Stimulated activated CD8-positive, alpha-beta memory T cell treated with anti-CD3 and anti-CD28 coated beads, Interleukin-15, amount 100 ng/mL, for 48 hours (primary cell): ENCODE results near the gene UROD.
"Not testable (repeated sequence)": the region's sequence is repeated elsewhere in the genome, so short reads cannot be mapped to it uniquely, and the experiment has no call there.

Source experiments
- DNase-seq, 2 donors: peaks; one replicate each; pipeline ENCODE4 v3.0.0-alpha.2; 2020; ENCODE audit warnings: low read depth in 2 of 2

Gene UROD

DNA sequence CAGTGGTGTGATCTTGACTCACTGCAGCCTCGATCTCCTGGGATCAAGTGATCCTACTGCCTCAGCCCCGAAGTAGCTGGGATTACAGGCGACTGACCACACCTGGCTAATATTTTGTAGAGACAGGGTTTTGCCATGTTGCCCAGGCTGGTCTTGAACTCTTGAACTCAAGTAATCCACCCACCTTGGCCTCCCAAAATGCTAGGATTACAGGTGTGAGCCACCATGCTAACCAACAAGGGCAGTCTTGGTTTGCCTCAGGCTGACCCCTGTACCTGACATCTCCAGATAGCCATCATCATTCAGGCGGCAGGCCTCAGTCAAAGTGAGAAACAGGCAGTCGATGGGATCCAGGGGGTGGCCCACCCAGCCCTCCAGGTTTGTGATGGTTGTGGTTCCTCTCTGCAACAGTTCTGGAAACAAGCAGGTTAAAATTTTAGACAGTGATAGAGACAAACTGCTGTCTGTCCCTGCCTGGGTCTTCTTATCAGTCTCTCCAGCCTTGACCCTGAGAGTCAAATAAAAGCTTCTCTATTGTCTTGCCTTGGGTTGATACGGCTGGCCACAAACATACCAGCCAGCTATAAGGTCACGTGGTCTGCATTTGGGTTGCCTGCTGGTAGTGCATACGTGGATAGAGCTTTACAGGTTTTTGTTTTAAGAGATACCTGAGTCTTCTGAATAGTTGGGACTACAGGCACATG is 26.8 kb downstream of the UROD start:
- no peak for DNase-seq

DNA sequence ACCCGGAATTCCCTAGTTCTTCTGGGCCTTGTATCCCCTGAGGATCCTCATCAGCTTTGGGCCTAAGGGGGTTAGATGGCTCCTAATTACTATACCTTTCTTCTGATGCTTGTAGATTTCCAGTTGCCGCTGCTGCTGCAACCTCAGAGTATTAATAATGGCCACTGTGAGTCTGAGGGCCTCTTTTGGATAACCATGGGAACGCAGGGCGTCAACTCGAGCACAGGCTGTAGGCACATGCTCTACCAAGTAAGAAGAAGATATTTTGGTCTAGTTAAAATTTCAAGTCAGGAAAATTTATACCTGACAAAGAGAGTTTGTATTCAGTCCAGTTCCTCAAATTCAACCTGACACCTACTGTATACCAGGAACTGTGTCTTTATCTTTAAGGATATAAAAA is 28.2 kb downstream of the UROD start:
- no peak for DNase-seq

DNA sequence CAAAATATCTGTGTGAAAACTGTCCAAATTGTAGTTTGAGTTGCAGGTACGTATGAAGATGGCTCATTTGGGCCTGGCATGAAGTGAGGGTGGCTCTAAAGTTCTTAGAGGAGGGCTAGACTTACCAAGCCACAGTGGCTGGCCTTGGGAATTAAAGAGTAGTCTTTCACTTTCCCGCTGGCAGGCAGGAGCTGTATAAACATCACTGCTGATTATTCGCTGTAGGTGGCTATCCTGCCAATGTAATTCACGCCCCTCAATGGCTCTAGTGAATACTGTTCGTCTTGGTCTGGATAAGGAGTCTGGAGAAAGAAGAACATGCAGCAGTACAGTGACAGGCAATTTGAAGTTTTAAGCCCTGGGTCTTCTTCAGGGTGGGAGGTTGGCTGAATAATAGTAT is 31.0 kb downstream of the UROD start:
- DNase-seq: no peak

DNA sequence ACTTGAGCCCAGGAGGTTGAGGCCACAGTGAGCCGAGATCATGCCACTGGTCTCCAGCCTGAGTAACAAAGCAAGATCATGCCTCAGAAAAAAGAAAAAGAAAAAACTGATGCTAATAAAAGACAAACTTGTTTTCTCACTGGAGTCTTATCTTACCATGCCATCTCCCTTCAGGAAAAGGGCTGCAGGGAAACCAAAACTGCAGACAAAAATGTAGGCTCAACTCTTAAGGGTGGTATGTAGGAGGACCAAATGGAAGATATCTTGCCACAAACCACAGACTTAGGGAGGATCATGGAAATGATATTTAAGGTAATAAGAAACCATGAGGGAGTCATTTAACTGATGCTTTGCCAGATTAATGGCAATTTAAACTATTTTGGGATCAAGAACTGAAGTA is 32.9 kb downstream of the UROD start:
- DNase-seq: no peak

DNA sequence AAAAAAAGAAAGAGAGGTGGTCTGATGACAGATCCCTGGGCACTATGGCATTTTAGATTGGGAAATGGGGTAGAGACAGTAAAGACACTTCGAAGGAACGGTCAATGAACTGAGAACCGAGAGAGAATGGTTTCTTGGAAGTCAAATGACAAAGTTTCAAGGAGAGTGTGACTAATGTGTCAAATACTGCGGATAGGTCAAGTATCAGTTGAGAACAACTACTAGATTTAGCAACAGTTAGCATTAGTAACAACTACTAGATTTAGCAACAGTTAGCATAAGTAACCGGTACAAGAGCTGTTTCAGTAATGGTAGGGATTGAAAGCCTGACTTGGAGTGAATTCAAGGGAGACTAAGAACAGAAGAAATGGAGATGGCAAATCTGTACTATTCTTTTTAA is 35.0 kb downstream of the UROD start:
- DNase-seq: no peak

- DNase-seq: no peak
Observed at GRCh38 chr1:45051005-45051772, 39.1 kb downstream of the UROD start.

DNA sequence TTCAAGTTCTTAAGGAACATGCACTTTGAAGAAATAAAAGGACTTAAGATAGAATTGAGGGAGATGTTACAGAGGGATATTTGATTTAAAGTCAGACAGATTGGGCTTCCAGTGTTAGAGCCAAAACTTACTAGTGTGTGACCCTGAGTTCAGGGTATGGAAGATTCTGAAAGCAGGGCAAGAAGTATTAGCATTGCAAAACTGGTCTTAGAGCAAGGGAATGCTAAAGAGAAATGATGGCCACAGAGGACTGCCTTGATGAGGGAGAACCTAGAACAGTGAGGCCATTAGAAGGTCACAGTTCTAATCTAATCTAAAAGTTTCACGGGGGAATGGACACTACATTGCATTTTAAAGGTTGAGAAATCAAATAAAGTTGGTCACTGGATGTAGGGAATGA is 45.5 kb downstream of the UROD start:
- no peak for DNase-seq

DNA sequence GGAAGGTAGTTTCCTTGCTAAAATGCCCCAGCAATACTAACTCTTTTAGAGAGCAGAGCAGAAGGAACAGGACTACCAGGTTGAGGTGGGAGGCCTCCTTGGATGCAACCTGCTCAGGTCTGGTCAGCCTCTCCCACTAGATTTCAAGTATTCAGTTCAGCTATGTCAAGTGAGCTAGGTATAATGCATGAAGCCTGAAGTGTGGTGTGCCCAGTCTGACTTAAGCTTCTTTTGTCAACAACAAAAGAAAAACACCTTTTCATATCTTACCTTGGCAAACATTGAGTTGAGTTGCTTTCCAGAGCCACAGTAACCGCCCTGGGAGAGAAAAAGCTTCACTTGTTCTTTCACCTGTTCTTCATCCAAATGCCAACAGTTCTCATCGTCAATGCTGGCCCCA is 47.8 kb downstream of the UROD start:
- DNase-seq: no peak

DNA sequence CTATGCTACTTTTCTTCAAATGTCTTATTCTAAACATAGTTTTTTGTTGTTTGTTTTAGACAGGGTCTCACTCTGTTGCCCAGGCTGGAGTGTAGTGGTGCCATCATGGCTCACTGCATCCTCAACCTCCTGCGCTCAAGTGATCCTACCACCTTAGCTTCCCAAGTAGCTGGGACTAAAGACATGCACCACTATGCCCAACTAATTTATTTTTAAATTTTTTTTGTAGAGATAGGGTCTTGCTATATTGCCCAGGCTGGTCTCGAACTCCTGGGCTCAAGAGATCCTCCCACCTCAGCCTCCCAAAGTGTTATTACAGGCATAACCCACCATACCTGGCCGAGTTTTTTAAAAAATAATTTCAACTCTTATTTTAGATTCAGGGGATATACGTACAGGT is 50.4 kb downstream of the UROD start:
- not testable (repeated sequence) for DNase-seq

DNA sequence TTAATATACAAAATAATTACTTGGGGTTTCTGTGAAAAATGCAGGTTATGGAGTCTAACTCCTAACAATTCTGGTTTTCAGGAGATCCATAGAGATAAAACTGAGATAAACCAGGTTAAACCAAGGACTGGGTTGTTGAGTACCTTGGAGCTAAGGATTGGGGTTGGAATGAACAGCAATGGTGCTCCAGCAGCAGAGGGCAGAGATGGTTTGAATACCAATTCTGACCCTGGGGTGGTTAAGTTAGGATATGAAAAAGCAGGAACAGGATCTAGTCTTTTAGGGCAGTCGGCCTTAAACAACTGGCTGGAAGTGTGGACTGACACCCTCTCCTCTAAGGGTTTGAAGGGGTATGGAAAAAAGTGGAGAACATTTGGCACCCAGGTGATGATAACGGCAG is 53.0 kb downstream of the UROD start:
- DNase-seq: no peak
